Stimulated activated CD8-positive, alpha-beta memory T cell treated with anti-CD3 and anti-CD28 coated beads, Interleukin-15, amount 100 ng/mL, for 1 hour (primary cell): ENCODE data around the gene HLA-DPB1.
"Not testable (repeated sequence)": the region's sequence is repeated elsewhere in the genome, so short reads cannot be mapped to it uniquely, and the experiment has no call there.

Experiments used
- DNase-seq: peaks from one replicate; pipeline ENCODE4 v3.0.0-alpha.2; 2020; ENCODE audit warnings: low read depth

Gene HLA-DPB1

DNA sequence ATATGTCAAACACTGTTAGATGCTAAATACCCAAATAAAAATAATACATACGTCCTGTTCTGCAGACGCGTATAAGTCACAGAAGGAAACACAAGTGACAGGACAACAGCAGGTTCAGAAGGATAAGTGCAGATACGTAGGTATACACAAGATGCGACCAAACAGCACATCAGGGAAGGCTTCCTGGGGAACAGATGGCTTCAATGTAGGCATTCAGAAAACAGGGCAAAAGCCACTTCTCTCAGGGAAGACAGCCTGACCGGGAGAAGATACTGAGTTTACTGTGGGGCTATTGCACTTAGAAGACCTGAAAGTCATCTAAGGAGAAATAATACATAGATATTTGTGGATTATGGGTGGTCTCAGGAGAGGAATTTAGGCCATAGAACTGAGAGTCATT is 4.2 kb upstream of the HLA-DPB1 start:
- no peak for DNase-seq

GRCh38 chr6:33072508-33073100 is 3.2 kb upstream of the HLA-DPB1 start:
- DNase-seq, result no peak

DNA sequence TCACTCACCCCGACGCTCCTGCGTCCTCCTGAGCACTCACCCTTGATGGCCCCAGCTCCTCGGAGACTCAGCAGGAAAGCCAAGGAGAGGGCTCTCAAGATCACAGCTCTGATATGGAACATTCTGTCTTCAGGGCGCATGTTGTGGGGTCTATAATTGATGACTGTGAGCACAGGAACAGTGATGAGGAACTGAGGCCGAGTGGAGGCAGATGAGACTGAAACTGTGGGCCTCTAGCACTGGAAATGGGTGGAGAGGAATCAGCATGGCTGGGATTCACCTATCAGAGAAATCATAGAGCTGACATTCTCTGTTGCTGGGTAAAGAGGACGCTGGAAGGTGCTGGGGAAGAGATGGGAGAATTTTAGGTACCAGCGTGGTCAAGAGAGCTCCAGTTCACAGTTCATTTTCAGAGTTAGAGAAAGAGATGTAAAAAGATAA is 2.3 kb upstream of the HLA-DPB1 start, which contains the start of gene HLA-DPA1:
Gene HLA-DPA1 (minus strand): TSS at position 219 of the 441 bp plus-strand sequence.
- DNase-seq, result no peak

DNA sequence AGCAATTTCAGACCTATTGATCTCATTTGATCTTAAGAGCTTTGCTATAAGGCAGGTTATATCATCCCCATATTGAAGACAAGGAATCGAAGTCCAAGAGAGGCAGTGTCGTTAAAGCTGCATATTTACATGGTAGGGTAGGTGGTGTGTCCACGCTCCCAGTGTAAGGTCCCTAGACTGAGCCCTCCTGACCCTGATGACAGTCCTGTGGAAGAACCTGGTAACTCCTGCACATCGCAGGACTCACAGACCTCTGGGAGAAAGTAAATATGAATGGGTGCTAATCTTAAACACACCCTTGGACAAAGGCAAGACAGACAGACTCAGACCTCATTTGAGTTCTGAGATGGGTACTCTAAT is 602 bp upstream of the HLA-DPB1 start:
- DNase-seq, result no peak

DNA sequence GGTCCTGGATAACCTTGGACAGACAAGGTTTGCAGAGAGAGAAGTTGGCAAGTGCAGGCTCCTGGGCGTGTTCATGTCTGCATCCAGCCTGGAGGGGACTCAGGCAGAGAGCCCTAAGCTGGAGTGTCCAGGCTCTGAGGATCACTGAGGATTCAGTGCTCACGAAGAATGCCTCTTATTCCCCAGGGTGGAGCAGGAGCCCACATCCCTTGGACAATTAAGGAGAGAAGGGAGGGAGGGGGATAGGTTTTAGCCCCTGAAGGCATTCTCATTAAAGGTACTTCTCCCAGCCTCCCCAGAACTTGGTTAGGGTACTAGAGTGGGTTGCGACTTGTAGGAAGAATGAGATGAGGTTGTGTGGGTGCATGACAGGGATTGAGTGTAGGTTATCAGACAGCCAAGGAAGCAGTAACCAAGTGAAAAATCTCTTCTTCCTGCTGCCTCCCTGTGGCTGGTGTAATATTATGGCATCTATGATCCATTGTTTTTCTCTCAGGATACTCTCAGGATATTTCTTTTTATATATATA is 680 bp downstream of the HLA-DPB1 start:
- no peak for DNase-seq

DNA sequence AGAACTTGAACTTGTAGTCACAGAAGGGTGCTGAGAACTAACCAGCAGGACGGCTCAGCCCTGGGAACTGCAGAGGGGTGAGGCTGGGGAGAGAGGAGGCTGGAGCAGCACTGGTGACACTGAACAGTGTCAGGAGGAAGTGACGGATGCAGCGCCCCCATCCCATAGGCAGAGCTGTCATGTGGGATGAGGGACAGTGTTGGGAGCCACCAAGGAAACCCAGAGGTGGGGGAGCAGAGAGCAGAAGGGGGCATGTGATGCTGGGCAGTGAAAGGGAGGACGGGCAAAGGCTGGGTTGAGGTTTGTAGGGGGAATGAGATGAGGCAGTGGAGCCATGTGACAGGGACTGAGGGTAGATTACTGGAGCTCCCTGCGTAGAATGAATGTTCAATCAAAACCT is 2.1 kb downstream of the HLA-DPB1 start:
- DNase-seq, result no peak

GRCh38 chr6:33078442-33078841 is 2.7 kb downstream of the HLA-DPB1 start:
- DNase-seq, result no peak

GRCh38 chr6:33078919-33079521 is 3.2 kb downstream of the HLA-DPB1 start:
- DNase-seq, result no peak

DNA sequence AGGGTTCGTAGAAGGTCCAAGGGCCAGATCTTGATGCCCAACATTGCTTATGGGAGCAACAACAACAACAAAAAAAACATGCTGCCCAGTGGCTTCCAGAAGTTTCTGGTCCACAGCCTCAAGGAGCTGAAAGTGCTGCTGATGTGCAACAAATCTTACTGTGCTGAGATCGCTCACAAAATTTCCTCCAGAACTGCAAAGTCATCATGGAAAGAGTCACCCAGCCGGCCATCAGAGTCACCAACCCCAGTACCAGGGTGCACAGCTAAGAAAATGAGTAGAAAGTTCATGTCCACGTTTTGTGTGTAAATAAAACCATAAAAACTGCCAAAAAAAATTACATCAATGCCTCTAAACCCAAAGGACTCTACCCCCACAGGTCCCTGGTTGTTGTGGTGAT is 3.8 kb downstream of the HLA-DPB1 start:
- DNase-seq, result no peak

GRCh38 chr6:33080127-33081089 is 4.6 kb downstream of the HLA-DPB1 start:
- DNase-seq, result no peak

DNA sequence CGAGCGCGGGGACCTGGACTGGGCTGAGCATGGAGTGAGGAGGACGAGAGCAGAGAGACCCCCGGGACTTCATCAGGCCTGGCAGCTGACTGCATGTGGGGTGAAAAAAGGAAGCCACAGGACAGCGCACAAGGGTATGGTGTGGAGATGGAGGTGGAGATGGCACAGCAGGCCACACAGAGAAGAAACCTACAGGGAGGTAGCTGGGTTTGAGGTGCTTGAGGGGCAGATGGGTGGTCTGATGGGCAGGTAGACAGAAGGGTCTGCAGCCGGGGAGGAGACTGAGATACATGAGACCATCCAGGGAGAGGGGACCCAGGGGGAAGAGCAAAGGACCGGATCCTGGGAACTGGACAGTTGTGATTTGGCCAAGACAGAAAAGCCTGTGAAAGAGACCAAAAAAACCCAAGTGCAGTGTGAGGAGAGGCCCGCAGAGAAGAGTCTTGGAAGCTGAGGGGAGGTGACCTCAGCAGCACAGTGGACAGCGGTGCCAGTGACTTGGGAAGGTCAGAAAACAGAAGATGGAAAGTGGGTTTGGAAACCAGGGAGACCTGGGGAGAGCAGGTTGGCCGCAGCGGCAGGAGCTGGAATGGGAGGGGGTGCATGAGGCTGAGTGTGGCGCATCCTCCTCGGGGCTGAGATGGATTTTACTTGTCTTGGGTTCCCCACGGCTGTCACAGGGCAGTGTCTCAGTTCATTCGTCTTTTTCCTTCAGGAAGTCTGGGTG is 5.5 kb downstream of the HLA-DPB1 start:
- no peak for DNase-seq

- DNase-seq, result no peak
Observed at GRCh38 chr6:33082702-33083101, 6.9 kb downstream of the HLA-DPB1 start.

DNA sequence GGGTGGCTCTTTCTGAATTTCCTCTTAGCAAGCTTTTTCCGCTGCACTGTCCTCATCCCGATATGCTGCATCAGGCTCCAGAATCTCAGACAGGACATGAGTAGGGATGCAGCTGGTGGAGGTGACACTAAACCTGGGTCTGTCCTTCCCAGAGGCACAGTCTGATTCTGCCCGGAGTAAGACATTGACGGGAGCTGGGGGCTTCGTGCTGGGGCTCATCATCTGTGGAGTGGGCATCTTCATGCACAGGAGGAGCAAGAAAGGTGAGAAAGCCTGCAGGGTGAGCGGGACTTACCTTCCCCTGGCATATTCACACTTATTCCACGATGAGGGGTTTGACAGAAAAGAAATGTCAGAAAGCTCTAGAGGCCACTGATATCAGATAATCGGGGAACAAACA is 9.8 kb downstream of the HLA-DPB1 start:
- no peak for DNase-seq

GRCh38 chr6:33088258-33088930 is 12.6 kb downstream of the HLA-DPB1 start:
- DNase-seq, result no peak

DNA sequence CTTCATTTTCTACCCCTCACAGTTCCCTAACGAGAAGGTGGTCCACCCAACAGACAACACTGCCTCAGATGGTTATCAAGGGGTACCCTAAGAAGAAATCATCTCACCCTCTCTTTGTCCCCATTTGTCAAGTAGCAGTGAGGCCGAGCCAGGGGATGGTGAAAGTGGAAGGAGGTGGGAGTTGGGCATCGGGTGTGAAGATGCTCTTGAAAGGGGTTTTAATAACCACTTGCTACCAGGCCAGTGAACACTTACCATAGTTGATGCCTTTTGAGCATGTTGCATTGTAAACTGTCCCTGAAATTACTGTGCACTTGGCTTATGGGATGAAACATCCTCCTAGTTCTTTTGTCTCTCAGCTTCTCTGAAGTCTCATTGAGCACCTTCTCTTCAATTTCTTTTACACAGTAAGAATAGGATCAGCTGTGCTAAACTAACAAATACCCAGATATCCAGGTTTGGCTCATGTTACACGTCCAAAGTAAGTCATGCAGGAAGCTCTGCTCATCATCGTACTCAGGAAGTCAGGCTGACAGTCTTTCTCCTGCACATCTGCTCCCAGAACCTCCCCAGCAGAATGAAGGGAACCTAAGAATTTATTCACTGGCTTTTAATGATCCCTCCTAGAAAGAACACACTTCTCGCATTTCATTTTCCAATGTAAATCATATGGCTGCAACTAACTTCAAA is 13.3 kb downstream of the HLA-DPB1 start:
- DNase-seq, result no peak

DNA sequence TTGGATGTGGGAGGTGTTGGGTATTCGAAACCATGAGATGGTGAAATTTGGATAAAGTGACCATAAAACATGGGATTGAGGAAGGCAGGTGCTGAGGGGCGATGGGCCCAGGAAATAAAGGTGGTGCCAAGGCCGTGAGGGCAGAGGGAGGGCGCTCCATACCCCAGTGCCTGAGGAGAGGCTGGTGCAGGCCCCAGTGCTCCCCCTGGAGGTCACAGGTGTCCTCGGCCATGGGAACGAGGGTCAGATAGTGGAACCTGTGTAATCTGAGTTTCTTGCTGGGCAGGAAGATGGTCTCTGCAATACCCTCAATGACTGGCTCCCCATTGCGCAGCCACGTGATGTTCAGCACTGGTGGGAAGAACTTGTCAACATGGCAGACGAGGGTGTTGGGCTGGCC is 16.2 kb downstream of the HLA-DPB1 start:
- peak; percentile 37 for DNase-seq

- DNase-seq, result no peak
Observed at GRCh38 chr6:33092385-33092784, 16.6 kb downstream of the HLA-DPB1 start.

DNA sequence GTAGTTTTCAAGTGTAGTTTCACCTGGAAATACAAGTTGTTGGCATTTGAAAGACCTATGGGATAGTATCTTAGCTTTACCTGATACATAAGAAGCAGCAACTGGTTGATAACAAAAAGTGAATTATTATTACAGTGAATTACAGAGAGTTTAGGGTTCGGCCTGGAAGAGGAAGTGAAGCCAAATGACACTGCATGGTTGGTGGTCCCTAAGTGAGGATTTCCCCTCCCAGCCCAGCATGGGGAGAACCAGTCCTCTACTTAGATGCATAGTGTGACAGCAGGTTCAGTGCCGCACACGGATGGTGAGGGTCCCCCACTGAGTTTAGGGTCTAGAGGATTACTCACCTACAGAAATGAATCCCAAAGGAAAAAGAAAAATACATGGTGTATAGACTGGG is 18.1 kb downstream of the HLA-DPB1 start:
- no peak for DNase-seq

DNA sequence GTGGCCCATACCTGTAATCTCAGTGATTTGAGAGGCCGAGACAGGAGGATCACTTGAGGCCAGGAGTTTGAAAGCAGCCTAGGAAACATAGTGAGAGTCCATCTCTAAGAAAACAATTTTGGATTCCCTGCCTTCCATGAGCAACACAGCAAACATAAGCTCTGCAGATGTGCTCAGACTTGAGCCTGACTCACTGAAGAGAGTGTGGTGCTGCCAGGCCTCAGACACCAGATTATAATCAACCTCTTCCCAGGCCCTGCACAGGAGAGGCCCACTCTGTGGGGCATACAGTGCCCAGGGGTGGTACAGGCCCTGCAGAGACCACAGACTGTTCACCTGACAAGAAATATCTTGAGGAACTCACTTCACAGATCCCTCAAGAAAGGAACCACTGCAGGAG is 19.9 kb downstream of the HLA-DPB1 start:
- no peak for DNase-seq

- DNase-seq, result not testable (repeated sequence)
Observed at GRCh38 chr6:33101121-33101737, 25.4 kb downstream of the HLA-DPB1 start.
